IMR-90 (cell line): ENCODE results near the gene C22orf39. TPM values are rescaled to one million over a fixed set of nuclear protein-coding genes. Genes with fewer than 3 reads are reported as not detected.

Source experiments
- ATAC-seq: fragments of 200-7000 bp; cut with Tn5 transposase; 2 replicates; pipeline ENCODE4 v1.9.1; 2020; ENCODE audit warnings: low read depth, mild to moderate bottlenecking, moderate library complexity
- BruUV-seq: library from RNA; stranded (reverse); fragments of 400-500 nt; replicated peaks from 2 replicates; lab custom pipeline; 2021; lab: Mats Ljungman, UMichigan
- CTCF ChIA-PET: fragments of 300-600 bp; formaldehyde crosslinking; extraction: SDS; loops from one replicate; lab custom pipeline; 2021; ENCODE audit warnings: antibody characterized with exemption; lab: Yijun Ruan, JAX
- POLR2A ChIA-PET: fragments of 300-600 bp; sonication (Branson Sonifier 250); formaldehyde crosslinking; loops from one replicate; lab custom pipeline; 2022; ENCODE audit warnings: antibody characterized with exemption; ENCODE audit not compliant: unreplicated experiment; lab: Charles Lee
- DNase-seq: peaks from one replicate; pipeline ENCODE4 v3.0.0; 2013
- H2AFZ ChIP-seq: replicated peaks from 2 replicates; pipeline ENCODE3; 2013; ENCODE audit warnings: low read length, mild to moderate bottlenecking; ENCODE audit not compliant: poor library complexity
- H2AK5ac ChIP-seq: 2 replicates; pipeline ENCODE4 v1.6.1; 2013; ENCODE audit warnings: low read depth, low read length, inconsistent platforms
- H2AK9ac ChIP-seq: replicated peaks from 2 replicates; pipeline ENCODE3; 2013; ENCODE audit warnings: mild to moderate bottlenecking, low read depth, low read length, moderate library complexity; ENCODE audit not compliant: poor library complexity
- H2BK120ac ChIP-seq: 2 replicates; pipeline ENCODE4 v1.6.1; 2013; ENCODE audit warnings: low read depth, low read length, inconsistent platforms
- H2BK15ac ChIP-seq: 3 replicates; pipeline ENCODE4 v1.6.1; 2013; ENCODE audit warnings: low read depth, low read length, inconsistent platforms
- H2BK20ac ChIP-seq: 2 replicates; pipeline ENCODE4 v1.6.1; 2013; ENCODE audit warnings: low read depth, mild to moderate bottlenecking, inconsistent platforms, low read length, moderate library complexity
- H2BK5ac ChIP-seq: 2 replicates; pipeline ENCODE4 v1.6.1; 2013; ENCODE audit warnings: mild to moderate bottlenecking, low read depth, low read length, inconsistent platforms; ENCODE audit not compliant: poor library complexity, severe bottlenecking
- H3K14ac ChIP-seq: replicated peaks from 2 replicates; pipeline ENCODE4 v1.6.1; 2013; ENCODE audit warnings: low read depth, low read length, inconsistent platforms
- H3K18ac ChIP-seq: 2 replicates; pipeline ENCODE4 v1.6.1; 2013; ENCODE audit warnings: low read depth, low read length, control low read depth
- H3K23ac ChIP-seq: 2 replicates; pipeline ENCODE4 v1.6.1; 2013; ENCODE audit warnings: low read depth, low read length, inconsistent platforms
- H3K27ac ChIP-seq: 2 replicates; pipeline ENCODE4 v1.5.1; 2013; ENCODE audit warnings: mild to moderate bottlenecking, control low read depth, low read length; ENCODE audit not compliant: insufficient read depth
- H3K27me3 ChIP-seq: 2 replicates; pipeline ENCODE4 v1.6.1; 2013; ENCODE audit warnings: low read length; ENCODE audit not compliant: control insufficient read depth, insufficient read depth
- H3K36me3 ChIP-seq: 2 replicates; pipeline ENCODE4 v1.6.1; 2013; ENCODE audit warnings: low read length, mixed read lengths; ENCODE audit not compliant: control insufficient read depth, insufficient read depth
- H3K4ac ChIP-seq: 2 replicates; pipeline ENCODE4 v1.6.1; 2013; ENCODE audit warnings: low read depth, low read length, inconsistent platforms
- H3K4me1 ChIP-seq: 2 replicates; pipeline ENCODE4 v1.6.1; 2013; ENCODE audit warnings: low read length, mixed read lengths; ENCODE audit not compliant: control insufficient read depth, insufficient read depth
- H3K4me2 ChIP-seq: 2 replicates; pipeline ENCODE4 v1.6.1; 2013; ENCODE audit warnings: low read depth, mild to moderate bottlenecking, control low read depth, low read length, moderate library complexity
- H3K4me3 ChIP-seq: 2 replicates; pipeline ENCODE4 v1.5.1; 2013; ENCODE audit warnings: low read depth, mild to moderate bottlenecking, control low read depth, low read length, moderate library complexity; ENCODE audit not compliant: insufficient read depth
- H3K56ac ChIP-seq: 2 replicates; pipeline ENCODE4 v1.6.1; 2013; ENCODE audit warnings: low read length, inconsistent platforms; ENCODE audit not compliant: insufficient read depth; ENCODE audit errors: extremely low read depth
- H3K79me1 ChIP-seq, 2 experiments: 2 replicates each; pipeline ENCODE4 v1.6.1; 2013; ENCODE audit warnings: low read length in 2 of 2, inconsistent platforms in 1 of 2, low read depth in 1 of 2
- H3K9ac ChIP-seq: 2 replicates; pipeline ENCODE4 v1.6.1; 2013; ENCODE audit warnings: low read depth, low read length, control low read depth
- H3K9me1 ChIP-seq: 2 replicates; pipeline ENCODE4 v1.6.1; 2013; ENCODE audit warnings: low read length, inconsistent platforms; ENCODE audit not compliant: insufficient read depth
- H3K9me3 ChIP-seq: 2 replicates; pipeline ENCODE4 v1.6.1; 2013; ENCODE audit warnings: low read length; ENCODE audit not compliant: control insufficient read depth, insufficient read depth
- H4K20me1 ChIP-seq: 2 replicates; pipeline ENCODE4 v1.6.1; 2013; ENCODE audit warnings: low read length, inconsistent platforms; ENCODE audit not compliant: insufficient read depth
- H4K5ac ChIP-seq: 2 replicates; pipeline ENCODE4 v1.6.1; 2013; ENCODE audit warnings: mild to moderate bottlenecking, low read depth, low read length, control low read depth
- H4K8ac ChIP-seq, 2 experiments: 2 replicates each; pipeline ENCODE4 v1.6.1; 2013; ENCODE audit warnings: low read depth in 2 of 2, low read length in 2 of 2, control low read depth in 1 of 2, inconsistent platforms in 1 of 2
- H4K91ac ChIP-seq: 2 replicates; pipeline ENCODE4 v1.6.1; 2013; ENCODE audit warnings: low read depth, low read length, inconsistent platforms; ENCODE audit not compliant: insufficient read depth
- BHLHE40 ChIP-seq: fragments of 150-350 bp; IDR thresholded peaks from 2 replicates; pipeline ENCODE4 v1.6.1; 2016; ENCODE audit warnings: mild to moderate bottlenecking, low read depth, low read length
- CEBPB ChIP-seq: IDR thresholded peaks from 2 replicates; pipeline ENCODE4 v1.6.1; 2012; ENCODE audit warnings: low read depth, low read length, improper control_type of control experiment
- CHD1 ChIP-seq: IDR thresholded peaks from 2 replicates; pipeline ENCODE4 v1.6.1; 2012; ENCODE audit warnings: low read depth, low read length, improper control_type of control experiment
- ELK1 ChIP-seq: fragments of 150-350 bp; IDR thresholded peaks from 2 replicates; pipeline ENCODE4 v1.6.1; 2016; ENCODE audit warnings: low read depth, mild to moderate bottlenecking, low read length, moderate library complexity, borderline replicate concordance
- FOS ChIP-seq: fragments of 150-350 bp; IDR thresholded peaks from 2 replicates; pipeline ENCODE4 v1.6.1; 2016; ENCODE audit warnings: low read depth, low read length
- MAFK ChIP-seq: IDR thresholded peaks from 2 replicates; pipeline ENCODE4 v1.6.1; 2012; ENCODE audit warnings: low read depth, low read length, improper control_type of control experiment
- MAZ ChIP-seq: IDR thresholded peaks from 2 replicates; pipeline ENCODE4 v1.6.1; 2012; ENCODE audit warnings: low read depth, mild to moderate bottlenecking, low read length, improper control_type of control experiment, moderate library complexity, borderline replicate concordance
- MXI1 ChIP-seq: IDR thresholded peaks from 2 replicates; pipeline ENCODE4 v1.6.1; 2012; ENCODE audit warnings: low read depth, mild to moderate bottlenecking, low read length, moderate library complexity, borderline replicate concordance
- NFE2L2 ChIP-seq: fragments of 150-350 bp; IDR thresholded peaks from 2 replicates; pipeline ENCODE4 v1.6.1; 2016; ENCODE audit warnings: low read depth, mild to moderate bottlenecking, low read length
- POLR2A ChIP-seq: IDR thresholded peaks from 2 replicates; pipeline ENCODE4 v1.6.1; 2012; ENCODE audit warnings: mild to moderate bottlenecking, low read depth, low read length
- RAD21 ChIP-seq: IDR thresholded peaks from 2 replicates; pipeline ENCODE4 v1.6.1; 2012; ENCODE audit warnings: low read length, improper control_type of control experiment
- RCOR1 ChIP-seq: IDR thresholded peaks from 2 replicates; pipeline ENCODE4 v1.6.1; 2012; ENCODE audit warnings: mild to moderate bottlenecking, low read length, improper control_type of control experiment; ENCODE audit not compliant: insufficient replicate concordance
- RFX5 ChIP-seq: IDR thresholded peaks from 2 replicates; pipeline ENCODE4 v1.8.0; 2012; ENCODE audit warnings: low read depth, mild to moderate bottlenecking, low read length, moderate library complexity
- SMC3 ChIP-seq: fragments of 150-350 bp; IDR thresholded peaks from 2 replicates; pipeline ENCODE4 v1.6.1; 2016; ENCODE audit warnings: low read depth, mild to moderate bottlenecking, antibody characterized with exemption, low read length, moderate library complexity
- USF2 ChIP-seq: fragments of 150-350 bp; IDR thresholded peaks from 2 replicates; pipeline ENCODE4 v1.6.1; 2017; ENCODE audit warnings: mild to moderate bottlenecking, antibody characterized with exemption, low read length, low read depth
- WGBS, 2 experiments: methylation state at CpG; one replicate each; pipeline versions ENCODE4 v1.1.5 to v1.1.7; 2013; ENCODE audit warnings: missing lambda C conversion rate in 2 of 2; ENCODE audit not compliant: insufficient read length in 1 of 2; ENCODE audit errors: extremely low coverage in 2 of 2; 5-methylcytosine and 5-hydroxymethylcytosine counted together
- dilution Hi-C: fragments of 300-500 bp; cut with HindIII; formaldehyde crosslinking; loops from one replicate; pipeline ENCODE4 v1.14.3; 2018; ENCODE audit warnings: low sequenced_read_pairs; ENCODE audit not compliant: unreplicated experiment
- in situ Hi-C: fragments of 300-500 bp; cut with MboI; formaldehyde crosslinking; loops from 3 replicates; pipeline ENCODE4 v1.14.3; 2019; ENCODE audit warnings: low sequenced_read_pairs, inconsistent platforms, mixed read lengths
- intact Hi-C: fragments of 100-400 bp; cut with micrococcal nuclease; formaldehyde crosslinking; loops from 2 replicates; pipeline ENCODE4 v1.10.0; 2022
- polyA plus RNA-seq, 3 experiments: library from polyadenylated mRNA; depleted of rRNA; stranded (reverse); fragments of >200 nt; gene quantifications; 2 replicates each; pipeline ENCODE4 v1.2.3, GENCODE V29; 2012; ENCODE audit warnings: low replicate concordance in 1 of 3
- total RNA-seq: library from RNA; depleted of rRNA; stranded (reverse); fragments of >200 nt; gene quantifications from 2 replicates; pipeline ENCODE4 v1.2.3, GENCODE V29; 2012
- TF ChIP-seq, protein P1 (sequence below): conservative IDR thresholded peaks from 2 replicates; pipeline ENCODE4 v1.5.1; 2012; ENCODE audit warnings: mild to moderate bottlenecking, low read depth, low read length, improper control_type of control experiment

Gene C22orf39
- total and polyA plus RNA-seq, 2 of the 4 experiments (the other 2 are of a cell fraction), result 8.2 to 8.9 TPM

- ChIA-PET CTCF (no interaction called here), POLR2A (no interaction called here)
- Histone ChIP-seq H2AK5ac (no peak overlapping the region), H2BK5ac (no peak overlapping the region), H3K27me3 (no peaks in the 10 kb centered on the region), H3K18ac (no peak overlapping the region), H2BK120ac (no peak overlapping the region), H3K9me1 (peaks cover 14% of the 10 kb centered on the region), H3K56ac (no peak overlapping the region), H4K5ac (no peak overlapping the region), H3K36me3 (peaks cover 63% of the 10 kb centered on the region), H2BK15ac (no peak overlapping the region), H3K4me1 (peaks cover 8% of the 10 kb centered on the region; the same call in 1 of the 2 replicates), H2BK20ac (no peak overlapping the region), H4K91ac (no peak overlapping the region), H3K4me2 (no peak overlapping the region), H3K9ac (no peak overlapping the region), H4K20me1 (peaks cover 28% of the 10 kb centered on the region), H3K9me3 (no peaks in the 10 kb centered on the region), H3K4ac (no peak overlapping the region), H4K8ac (no peak overlapping the region), H3K79me1 (peaks cover 8 to 38% of the 10 kb centered on the region in 2 experiments), H2AK9ac (no peak overlapping the region), H3K23ac (no peak overlapping the region), H3K4me3 (no peak overlapping the region), H2AFZ (no peak overlapping the region), H3K14ac (no peak overlapping the region), H3K27ac (no peak overlapping the region)
- in situ Hi-C loops, result no loop called here
- no CpG with 5 or more reads among the region's 14 CpGs for WGBS, 2 experiments
- no peak for TF ChIP-seq RAD21
- TF ChIP-seq SMC3, result no peak
- TF ChIP-seq CHD1, result no peak
- TF ChIP-seq FOS, result no peak
- TF ChIP-seq POLR2A, result no peak
- TF ChIP-seq, protein P1, sequence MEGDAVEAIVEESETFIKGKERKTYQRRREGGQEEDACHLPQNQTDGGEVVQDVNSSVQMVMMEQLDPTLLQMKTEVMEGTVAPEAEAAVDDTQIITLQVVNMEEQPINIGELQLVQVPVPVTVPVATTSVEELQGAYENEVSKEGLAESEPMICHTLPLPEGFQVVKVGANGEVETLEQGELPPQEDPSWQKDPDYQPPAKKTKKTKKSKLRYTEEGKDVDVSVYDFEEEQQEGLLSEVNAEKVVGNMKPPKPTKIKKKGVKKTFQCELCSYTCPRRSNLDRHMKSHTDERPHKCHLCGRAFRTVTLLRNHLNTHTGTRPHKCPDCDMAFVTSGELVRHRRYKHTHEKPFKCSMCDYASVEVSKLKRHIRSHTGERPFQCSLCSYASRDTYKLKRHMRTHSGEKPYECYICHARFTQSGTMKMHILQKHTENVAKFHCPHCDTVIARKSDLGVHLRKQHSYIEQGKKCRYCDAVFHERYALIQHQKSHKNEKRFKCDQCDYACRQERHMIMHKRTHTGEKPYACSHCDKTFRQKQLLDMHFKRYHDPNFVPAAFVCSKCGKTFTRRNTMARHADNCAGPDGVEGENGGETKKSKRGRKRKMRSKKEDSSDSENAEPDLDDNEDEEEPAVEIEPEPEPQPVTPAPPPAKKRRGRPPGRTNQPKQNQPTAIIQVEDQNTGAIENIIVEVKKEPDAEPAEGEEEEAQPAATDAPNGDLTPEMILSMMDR, result no peak
- no peak for TF ChIP-seq MXI1
- no peak for TF ChIP-seq RFX5
- no peak for TF ChIP-seq RCOR1
- TF ChIP-seq BHLHE40, result no peak
- TF ChIP-seq ELK1, result no peak
- no peak for TF ChIP-seq USF2
- TF ChIP-seq MAZ, result no peak
- TF ChIP-seq CEBPB, result no peak
- TF ChIP-seq MAFK, result no peak
- no peak for TF ChIP-seq NFE2L2
- no peak for DNase-seq
- intact Hi-C loops, result no loop called here
- no peak for ATAC-seq
- no TSS peak for BruUV-seq
- dilution Hi-C loops, result no loop called here
These were observed 18.7 kb upstream of the C22orf39 start for GRCh38 chr22:19466126-19466716.
